Vagina (tissue), 2 donors: ENCODE data around the gene WASL.

ENCODE experiments used
- CTCF ChIP-seq, 3 experiments: fragments of 450-650 bp in 2 of 3; fragments of 200-600 bp in 1 of 3; sonication (generic) in 1 of 3; IDR thresholded peaks; one replicate each; pipeline ENCODE4 v1.5.1; 2017 to 2019; ENCODE audit warnings: antibody characterized with exemption in 3 of 3, mild to moderate bottlenecking in 2 of 3, moderate library complexity in 2 of 3
- POLR2A ChIP-seq, 2 donors: fragments of 450-650 bp; IDR thresholded peaks; one replicate each; pipeline ENCODE4 v1.6.1; 2017; ENCODE audit warnings: antibody characterized with exemption in 2 of 2, mild to moderate bottlenecking in 2 of 2, moderate library complexity in 2 of 2
- POLR2AphosphoS5 ChIP-seq, 2 donors: sonication (generic); formaldehyde crosslinking; IDR thresholded peaks; one replicate each; pipeline ENCODE4 v1.9.0; 2017; ENCODE audit warnings: antibody characterized with exemption in 2 of 2, mild to moderate bottlenecking in 2 of 2, low read depth in 1 of 2; ENCODE audit not compliant: insufficient read depth in 1 of 2

- TF ChIP-seq CTCF (IDR thresholded peaks at IDR 0.05) (no peak), POLR2AphosphoS5 (IDR thresholded peaks at IDR 0.05; ENCODE audit: insufficient read depth in 1 of 2, low read depth in 1 of 2) (no peak), POLR2A (IDR thresholded peaks at IDR 0.05) (no peak)
These were observed 88.1 kb downstream of the WASL start for GRCh38 chr7:123660514-123661354.
